Activated CD4-positive, alpha-beta memory T cell treated with anti-CD3 and anti-CD28 coated beads for 36 hours (primary cell): ENCODE results near the gene HERC2. TPM values are rescaled to one million over a fixed set of nuclear protein-coding genes. Genes with fewer than 3 reads are reported as not detected.
"Not testable (repeated sequence)": the region's sequence is repeated elsewhere in the genome, so short reads cannot be mapped to it uniquely, and the experiment has no call there.

Experiments
- CTCF ChIA-PET: fragments of 350-600 bp; sonication (Branson Sonifier 250); formaldehyde crosslinking; loops from one replicate; lab custom pipeline; 2021; ENCODE audit warnings: antibody characterized with exemption, inconsistent platforms; lab: Charles Lee
- POLR2A ChIA-PET: fragments of 350-600 bp; sonication (Branson Sonifier 250); formaldehyde crosslinking; loops from one replicate; lab custom pipeline; 2021; ENCODE audit warnings: antibody characterized with exemption; lab: Charles Lee
- DNase-seq: peaks from one replicate; pipeline ENCODE4 v3.0.0-alpha.2; 2020
- H3K27ac Mint-ChIP-seq: one replicate; pipeline ENCODE4 v1.8.0; 2021; ENCODE audit warnings: mixed read lengths
- H3K27me3 Mint-ChIP-seq: one replicate; pipeline ENCODE4 v1.8.0; 2021; ENCODE audit warnings: mixed read lengths
- H3K36me3 Mint-ChIP-seq: one replicate; pipeline ENCODE4 v1.8.0; 2021; ENCODE audit warnings: mixed read lengths
- H3K4me1 Mint-ChIP-seq: one replicate; pipeline ENCODE4 v1.8.0; 2021; ENCODE audit warnings: low read depth, mixed read lengths
- H3K4me3 Mint-ChIP-seq: one replicate; pipeline ENCODE4 v1.8.0; 2021; ENCODE audit warnings: mild to moderate bottlenecking, mixed read lengths
- H3K9me3 Mint-ChIP-seq: one replicate; pipeline ENCODE4 v1.8.0; 2021; ENCODE audit warnings: mixed read lengths
- intact Hi-C: fragments of 100-400 bp; cut with micrococcal nuclease; formaldehyde crosslinking; loops from one replicate; pipeline ENCODE4 v1.15.1; 2023
- total RNA-seq, 2 experiments: library from RNA; stranded (reverse); gene quantifications; one replicate each; pipeline ENCODE4 v1.2.3, GENCODE V29; 2021

HERC2 gene
- total RNA-seq, 2 experiments from 2014 or later = 30.4 to 33.7 TPM

DNA sequence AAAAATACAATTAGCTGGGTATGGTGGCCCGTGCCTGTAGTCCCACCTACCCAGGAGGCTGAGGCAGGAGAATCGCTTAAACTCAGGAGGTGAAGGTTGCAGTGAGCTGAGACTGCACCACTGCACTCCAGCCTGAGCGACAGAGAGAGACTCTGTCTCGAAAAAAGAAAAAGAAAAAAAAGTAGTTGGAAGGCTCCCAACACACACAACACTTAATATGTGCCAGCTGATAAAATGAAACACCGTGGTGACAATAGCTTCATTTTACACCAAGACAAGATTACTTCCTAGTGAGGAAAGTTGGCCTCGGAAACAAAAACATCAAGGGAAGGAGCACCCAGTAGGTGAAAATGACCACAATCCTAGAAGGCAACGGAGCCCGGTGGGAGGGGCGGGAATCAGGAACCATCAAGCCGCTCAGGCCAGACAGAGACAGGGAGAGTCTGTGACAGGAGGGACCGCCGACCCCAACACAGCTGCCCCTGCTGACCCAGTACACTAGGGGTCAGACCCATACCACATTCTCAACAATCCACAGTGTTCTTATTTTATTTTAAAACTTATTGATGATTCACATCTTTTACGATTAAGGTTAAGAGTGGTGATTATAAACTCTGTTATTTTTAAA, 168.4 kb downstream of the HERC2 start:
- no peaks in the 10 kb centered on the region for H3K4me1 Mint-ChIP-seq
- H3K9me3 Mint-ChIP-seq = peaks cover 39% of the 10 kb centered on the region
- DNase-seq = no peak
- no peaks in the 10 kb centered on the region for H3K27me3 Mint-ChIP-seq
- ChIA-PET POLR2A (no interaction called here), CTCF (no interaction called here)
- intact Hi-C loops = no loop called here
- H3K4me3 Mint-ChIP-seq = no peak overlapping the region
- peaks cover 31% of the 10 kb centered on the region for H3K36me3 Mint-ChIP-seq
- no peak overlapping the region for H3K27ac Mint-ChIP-seq

GRCh38 chr15:28152538-28152923, 169.4 kb downstream of the HERC2 start:
- H3K27me3 Mint-ChIP-seq, DNase-seq, intact Hi-C loops, H3K27ac Mint-ChIP-seq, CTCF ChIA-PET, H3K4me3 Mint-ChIP-seq, POLR2A ChIA-PET, H3K4me1 Mint-ChIP-seq: not testable (repeated sequence)
- H3K36me3 Mint-ChIP-seq = peaks cover 35% of the 10 kb centered on the region
- peaks cover 40% of the 10 kb centered on the region for H3K9me3 Mint-ChIP-seq

- H3K4me3 Mint-ChIP-seq, POLR2A ChIA-PET, intact Hi-C loops, DNase-seq, H3K4me1 Mint-ChIP-seq, H3K27ac Mint-ChIP-seq, CTCF ChIA-PET, H3K27me3 Mint-ChIP-seq: not testable (repeated sequence)
- peaks cover 35% of the 10 kb centered on the region for H3K36me3 Mint-ChIP-seq
- H3K9me3 Mint-ChIP-seq = peaks cover 40% of the 10 kb centered on the region
Measured at GRCh38 chr15:28151864-28152537, 170.0 kb downstream of the HERC2 start.

DNA sequence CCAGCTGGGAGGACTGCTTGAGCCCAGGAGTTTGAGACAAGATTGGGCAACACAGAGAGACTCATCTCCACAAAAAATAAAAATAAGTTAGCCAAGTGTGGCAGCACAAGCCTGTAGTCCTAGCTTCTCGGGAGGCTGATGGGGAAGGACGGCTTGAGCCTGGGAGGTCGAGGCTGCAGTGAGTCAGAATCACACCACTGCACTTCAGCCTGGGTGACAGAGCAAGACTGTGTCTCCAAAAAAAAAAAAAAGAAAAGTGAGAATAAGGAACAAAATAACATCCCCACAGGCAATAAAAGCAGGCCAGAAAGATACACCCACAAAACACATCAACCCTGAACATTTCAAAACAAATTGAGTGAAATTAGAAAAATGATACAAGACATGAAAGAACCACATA, 174.2 kb downstream of the HERC2 start:
- Mint-ChIP-seq H3K36me3 (peaks cover 59% of the 10 kb centered on the region), H3K27ac (no peak overlapping the region)
- no peak for DNase-seq

DNA sequence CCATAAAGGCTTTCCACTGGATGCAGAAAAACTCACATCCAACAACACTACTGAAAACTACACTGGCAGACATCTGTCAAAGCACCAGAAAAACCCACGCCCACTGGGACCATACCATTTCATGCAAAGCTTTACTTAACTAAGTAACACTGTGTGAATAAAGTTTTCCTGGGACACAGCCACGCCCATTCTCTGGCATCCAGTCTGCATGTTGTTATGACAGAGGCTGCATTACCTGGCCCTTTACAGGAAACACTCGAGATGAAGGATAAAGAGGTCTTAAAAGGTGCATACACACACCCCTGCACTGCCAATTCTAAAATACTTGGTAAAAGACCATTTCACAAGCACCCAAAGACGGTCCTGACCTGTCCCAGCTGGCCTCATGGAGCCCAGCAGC, 176.6 kb downstream of the HERC2 start:
- peaks cover 23% of the 10 kb centered on the region for H3K9me3 Mint-ChIP-seq
- CTCF ChIA-PET, H3K4me3 Mint-ChIP-seq, POLR2A ChIA-PET, intact Hi-C loops, DNase-seq, H3K27me3 Mint-ChIP-seq, H3K4me1 Mint-ChIP-seq, H3K27ac Mint-ChIP-seq: not testable (repeated sequence)
- peaks cover 55% of the 10 kb centered on the region for H3K36me3 Mint-ChIP-seq

More for the DNA sequence above, 174.2 kb downstream of the HERC2 start:
- no peaks in the 10 kb centered on the region for H3K4me1 Mint-ChIP-seq
- no peak overlapping the region for H3K4me3 Mint-ChIP-seq
- no peaks in the 10 kb centered on the region for H3K27me3 Mint-ChIP-seq
- CTCF ChIA-PET = interaction anchor here (1.4 kb wide), 1 partner anchor 22 kb away, joined by 5 read pairs; no protein-coding TSS in a partner anchor
- H3K9me3 Mint-ChIP-seq = peaks cover 27% of the 10 kb centered on the region
- POLR2A ChIA-PET = interaction anchor here (0.6 kb wide), 1 partner anchor 35 kb away, joined by 3 read pairs; no protein-coding TSS in a partner anchor
- intact Hi-C loops = no loop called here

- peaks cover 51% of the 10 kb centered on the region for H3K36me3 Mint-ChIP-seq
- CTCF ChIA-PET = interaction anchor here (3.2 kb wide), 1 partner anchor 14 kb away, joined by 14 read pairs; no protein-coding TSS in a partner anchor
- intact Hi-C loops = no loop called here
- no peak overlapping the region for H3K27ac Mint-ChIP-seq
- peaks cover 35% of the 10 kb centered on the region for H3K4me1 Mint-ChIP-seq
- POLR2A ChIA-PET = no interaction called here
- H3K4me3 Mint-ChIP-seq = no peak overlapping the region
- no peaks in the 10 kb centered on the region for H3K27me3 Mint-ChIP-seq
- no peak for DNase-seq
- H3K9me3 Mint-ChIP-seq = no peaks in the 10 kb centered on the region
Measured at GRCh38 chr15:28140062-28140461, 181.9 kb downstream of the HERC2 start.

DNA sequence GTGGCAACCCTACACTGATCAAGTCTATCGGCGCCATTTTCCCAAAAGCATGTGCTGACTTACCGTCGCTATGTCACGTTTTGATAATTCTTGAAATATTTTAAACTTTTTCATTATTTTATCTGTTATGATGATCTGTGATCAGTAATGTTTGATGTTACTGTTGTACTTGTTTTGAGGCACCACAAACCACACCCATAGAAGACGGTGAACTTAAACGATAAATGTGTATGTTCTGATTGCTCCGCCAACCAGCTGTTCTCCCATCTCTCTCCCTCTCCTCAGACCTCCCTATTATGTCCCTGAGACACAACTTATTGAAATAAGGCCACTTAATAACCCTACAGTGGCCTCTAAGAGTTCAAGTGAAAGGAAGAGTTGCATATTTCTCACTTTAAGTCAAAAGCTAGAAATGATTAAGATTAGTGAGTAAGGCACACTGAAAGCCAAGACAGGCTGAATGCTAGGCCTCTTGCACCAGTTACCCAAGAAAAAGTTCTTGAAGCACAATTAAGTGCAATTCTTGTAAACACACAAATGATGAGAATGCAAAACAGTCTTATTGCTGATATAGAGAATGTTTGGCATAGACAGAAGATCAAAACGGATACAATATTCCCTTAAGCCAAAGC, 184.5 kb downstream of the HERC2 start:
- Mint-ChIP-seq H3K4me1 (peaks cover 37% of the 10 kb centered on the region), H3K36me3 (peaks cover 39% of the 10 kb centered on the region)
- H3K27ac Mint-ChIP-seq, H3K4me3 Mint-ChIP-seq, intact Hi-C loops, POLR2A ChIA-PET, DNase-seq, H3K9me3 Mint-ChIP-seq, H3K27me3 Mint-ChIP-seq: not testable (repeated sequence)
- CTCF ChIA-PET = interaction anchor here (3.2 kb wide), 1 partner anchor 11 kb away, joined by 14 read pairs; no protein-coding TSS in a partner anchor

- POLR2A ChIA-PET, H3K4me3 Mint-ChIP-seq, H3K9me3 Mint-ChIP-seq, H3K27me3 Mint-ChIP-seq, H3K27ac Mint-ChIP-seq, intact Hi-C loops: not testable (repeated sequence)
- peak; percentile 37 for DNase-seq
- peaks cover 32% of the 10 kb centered on the region for H3K36me3 Mint-ChIP-seq
- peaks cover 37% of the 10 kb centered on the region for H3K4me1 Mint-ChIP-seq
- CTCF ChIA-PET = interaction anchor here (2.1 kb wide), 1 partner anchor 10 kb away, joined by 6 read pairs; no protein-coding TSS in a partner anchor
Measured at GRCh38 chr15:28136236-28136904, 185.6 kb downstream of the HERC2 start.

DNA sequence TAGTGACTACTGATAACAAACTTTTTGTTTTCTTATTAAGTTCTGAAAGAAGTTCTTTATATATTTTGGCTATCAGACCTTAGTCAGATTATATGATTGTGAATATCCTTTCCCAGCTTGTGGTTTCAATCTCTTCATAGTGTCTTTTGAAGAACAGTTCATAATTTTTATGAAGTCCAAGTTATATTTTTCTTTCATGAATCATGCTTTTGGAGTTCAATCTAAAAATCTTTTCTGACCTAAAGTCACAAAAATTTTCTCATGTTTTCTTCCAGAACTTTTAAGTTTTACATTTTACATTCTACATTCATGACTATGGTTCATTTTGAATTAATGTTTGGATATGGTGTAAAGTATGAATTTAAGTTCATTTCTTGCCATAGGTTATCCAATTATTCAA, 188.7 kb downstream of the HERC2 start:
- no peaks in the 10 kb centered on the region for H3K27me3 Mint-ChIP-seq
- intact Hi-C loops = no loop called here
- ChIA-PET POLR2A (no interaction called here), CTCF (no interaction called here)
- no peak overlapping the region for H3K4me3 Mint-ChIP-seq
- no peaks in the 10 kb centered on the region for H3K9me3 Mint-ChIP-seq
- DNase-seq = no peak
- H3K36me3 Mint-ChIP-seq = peaks cover 13% of the 10 kb centered on the region
- H3K4me1 Mint-ChIP-seq = peaks cover 32% of the 10 kb centered on the region
- H3K27ac Mint-ChIP-seq = no peak overlapping the region

GRCh38 chr15:28132524-28133275, 189.3 kb downstream of the HERC2 start:
- peaks cover 12% of the 10 kb centered on the region for H3K36me3 Mint-ChIP-seq

DNA sequence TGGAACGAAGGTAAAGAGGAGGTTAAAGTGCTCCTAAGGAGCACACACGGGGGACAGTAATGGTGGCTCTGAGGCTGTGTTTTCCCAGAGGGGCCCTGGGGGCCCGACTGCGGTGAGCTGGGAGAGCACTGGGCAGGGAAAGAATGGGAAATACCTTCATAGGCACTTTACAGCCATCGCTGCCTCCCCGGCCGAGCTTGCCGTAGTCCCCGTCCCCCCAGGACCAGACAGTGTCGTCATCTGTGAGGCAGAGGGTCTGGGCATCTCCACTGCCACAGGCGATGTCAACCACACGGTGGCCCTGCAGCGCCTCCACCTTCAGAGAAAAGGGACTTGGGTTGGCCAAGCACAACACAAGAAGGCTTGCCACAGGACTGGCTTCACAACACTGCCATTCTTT, 190.0 kb downstream of the HERC2 start:
- H3K4me3 Mint-ChIP-seq = no peak overlapping the region
- ChIA-PET POLR2A (no interaction called here), CTCF (no interaction called here)
- no peak overlapping the region for H3K27ac Mint-ChIP-seq
- H3K9me3 Mint-ChIP-seq = no peaks in the 10 kb centered on the region
- DNase-seq = no peak
- H3K27me3 Mint-ChIP-seq = no peaks in the 10 kb centered on the region
- intact Hi-C loops = no loop called here
- H3K4me1 Mint-ChIP-seq = peaks cover 20% of the 10 kb centered on the region
- H3K36me3 Mint-ChIP-seq = peaks cover 12% of the 10 kb centered on the region

More at GRCh38 chr15:28132524-28133275, 189.3 kb downstream of the HERC2 start:
- intact Hi-C loops = no loop called here
- no peak for DNase-seq
- Mint-ChIP-seq H3K4me3 (no peak overlapping the region), H3K4me1 (peaks cover 28% of the 10 kb centered on the region), H3K9me3 (no peaks in the 10 kb centered on the region), H3K27me3 (no peaks in the 10 kb centered on the region), H3K27ac (no peak overlapping the region)
- POLR2A ChIA-PET = no interaction called here
- CTCF ChIA-PET = no interaction called here
